HG02623 (cell line): ENCODE results near the gene HEMK1.

Experiments used
- ATAC-seq: cut with Tn5 transposase; IDR thresholded peaks from one replicate; pipeline ENCODE4 v1.9.1; 2021; ENCODE audit warnings: moderate library complexity; ENCODE audit not compliant: unreplicated experiment

The HEMK1 gene

DNA sequence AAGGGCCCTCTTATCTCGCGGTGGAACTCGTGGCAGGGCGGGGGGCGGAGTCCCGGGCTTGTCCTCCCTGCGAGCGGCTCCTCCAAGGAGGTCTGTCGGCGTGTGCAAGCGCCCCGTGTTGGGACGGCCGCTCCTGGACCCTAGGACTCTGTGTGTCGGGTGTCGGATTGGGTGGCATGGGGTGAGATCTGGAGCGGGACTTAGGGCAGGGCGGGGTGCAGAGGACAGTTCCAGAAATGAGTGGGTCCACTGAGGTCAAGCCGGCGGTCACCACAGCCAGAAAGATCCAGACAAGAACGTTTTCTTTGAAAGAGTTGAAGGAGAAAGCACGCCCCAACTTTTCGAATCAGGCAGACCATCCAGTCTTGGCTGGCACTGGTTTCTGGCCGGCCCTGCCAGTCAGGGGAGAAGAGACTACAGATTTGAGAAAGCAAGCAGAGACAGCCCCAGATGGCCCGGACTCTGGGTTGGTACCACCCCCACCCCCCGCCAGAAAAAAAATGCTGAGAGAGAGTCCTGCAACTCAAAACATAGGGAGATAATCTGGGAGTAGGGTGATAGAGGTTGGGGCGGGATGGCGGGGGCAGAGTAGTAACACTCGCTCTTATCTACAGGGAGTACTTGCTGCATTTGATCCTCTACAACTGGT lies 43.0 kb downstream of the HEMK1 start:
- ATAC-seq: no peak

DNA sequence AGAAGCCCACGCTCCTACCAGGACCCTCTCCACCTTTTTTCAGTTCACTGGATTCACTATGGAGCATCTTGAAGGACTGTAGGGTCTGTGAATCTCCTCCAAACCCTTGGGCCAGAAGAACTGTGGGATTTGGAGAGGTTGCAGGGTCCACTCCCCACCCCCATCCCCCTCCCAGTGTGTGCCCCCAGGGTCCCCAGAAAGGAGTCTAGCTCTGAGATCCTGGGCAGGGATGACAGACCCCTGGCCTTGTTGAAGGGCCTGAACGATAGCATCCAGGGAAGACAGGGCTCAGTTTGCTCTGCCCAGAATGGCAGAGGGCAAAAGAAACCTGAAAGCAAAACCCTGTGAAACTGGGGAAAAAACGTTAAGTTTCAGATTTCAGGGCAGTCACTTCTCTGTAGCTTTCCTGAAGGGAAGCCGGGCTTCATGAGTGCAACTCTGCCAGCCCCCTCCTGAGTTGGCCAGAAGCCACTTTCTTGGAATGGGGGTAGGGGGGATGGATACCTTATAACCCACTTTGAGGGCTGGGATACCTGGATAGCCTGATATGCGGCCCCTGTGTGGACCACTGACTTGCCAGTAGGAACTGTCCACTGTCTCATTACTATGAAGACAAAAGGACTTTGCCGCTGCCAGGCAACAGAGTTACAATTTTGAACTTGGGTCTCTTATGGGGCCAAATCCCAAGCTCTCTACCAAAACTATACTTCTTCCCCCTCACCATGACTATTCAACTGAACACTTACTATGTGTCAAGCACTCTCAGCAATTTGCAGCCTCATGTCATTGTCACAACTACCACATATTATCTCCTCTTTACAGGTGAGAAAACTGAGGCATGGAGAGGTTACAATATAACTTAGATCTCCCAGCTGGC lies 43.9 kb downstream of the HEMK1 start:
- ATAC-seq: no peak

DNA sequence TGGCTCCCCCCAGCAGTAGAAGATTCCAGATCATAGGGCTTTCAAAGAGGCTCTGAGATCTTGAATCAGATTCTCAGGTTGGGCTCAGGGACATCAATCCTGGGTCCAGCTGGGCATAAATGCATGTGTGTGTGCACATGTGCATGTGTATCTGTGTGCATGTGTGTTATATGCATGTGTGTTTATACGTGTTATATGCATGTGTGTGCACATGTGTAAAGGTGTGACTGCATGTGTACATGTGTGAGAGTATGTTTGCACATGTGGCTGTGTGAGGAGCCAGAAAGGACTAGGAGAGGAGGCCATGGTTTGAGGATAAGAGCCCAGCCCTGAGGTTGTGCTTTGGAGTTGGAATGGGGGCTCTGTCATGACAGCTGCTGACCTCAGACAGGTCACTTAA lies 45.9 kb downstream of the HEMK1 start:
- ATAC-seq: no peak

DNA sequence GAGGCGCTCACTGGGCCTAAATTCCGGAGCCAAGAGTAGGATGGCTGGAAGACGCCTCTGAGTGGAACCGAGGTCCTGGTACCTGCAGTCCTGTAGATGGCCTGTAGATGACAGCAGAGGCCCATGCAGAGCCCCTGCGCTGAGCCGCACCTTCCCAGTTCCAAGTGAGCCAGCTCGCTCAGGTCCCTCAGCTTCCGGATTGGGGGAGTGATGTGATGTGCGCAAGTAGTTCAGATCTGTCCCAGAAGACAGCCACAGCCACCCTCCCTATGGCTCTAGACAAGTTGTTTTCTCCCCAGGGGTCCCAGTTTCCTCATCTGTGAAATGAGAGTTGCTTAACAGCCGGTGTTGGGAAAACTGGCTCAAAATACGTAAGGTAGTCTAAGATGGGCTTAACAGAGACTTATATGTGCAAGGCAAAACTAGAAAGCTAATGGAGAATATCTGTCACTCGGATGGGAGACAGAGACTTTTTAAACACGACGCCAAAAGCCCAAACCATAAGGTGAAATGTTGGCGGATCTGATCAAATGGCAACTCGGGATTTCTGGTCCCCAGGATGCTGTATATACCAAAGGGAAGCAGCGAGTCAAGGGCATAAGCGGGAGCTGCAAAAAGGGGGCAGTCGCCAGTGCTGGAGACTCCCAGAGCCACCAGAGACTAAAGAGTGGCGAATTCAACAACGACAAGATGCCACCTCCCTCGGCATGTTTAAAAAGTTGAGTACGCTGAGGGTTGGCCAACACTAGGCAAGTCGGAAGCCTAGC lies 46.9 kb downstream of the HEMK1 start:
- ATAC-seq: peak; percentile 27

DNA sequence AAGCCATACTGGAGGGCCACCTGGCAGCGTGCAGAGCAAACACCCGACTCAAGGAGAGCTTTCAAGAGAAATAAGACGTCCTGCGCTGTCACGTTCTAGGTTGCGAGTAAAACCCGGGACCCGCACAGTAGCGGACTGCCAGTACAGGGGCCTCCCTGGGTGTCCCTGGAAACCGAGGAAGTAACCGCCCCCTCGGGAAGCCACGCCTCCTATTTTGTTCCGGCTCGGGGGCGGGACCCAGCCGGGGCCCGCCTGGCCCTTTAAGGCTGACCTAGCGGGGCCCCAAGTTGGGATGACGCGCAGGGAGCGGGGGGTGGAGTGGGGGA lies 47.4 kb downstream of the HEMK1 start:
- peak; percentile 67 for ATAC-seq

DNA sequence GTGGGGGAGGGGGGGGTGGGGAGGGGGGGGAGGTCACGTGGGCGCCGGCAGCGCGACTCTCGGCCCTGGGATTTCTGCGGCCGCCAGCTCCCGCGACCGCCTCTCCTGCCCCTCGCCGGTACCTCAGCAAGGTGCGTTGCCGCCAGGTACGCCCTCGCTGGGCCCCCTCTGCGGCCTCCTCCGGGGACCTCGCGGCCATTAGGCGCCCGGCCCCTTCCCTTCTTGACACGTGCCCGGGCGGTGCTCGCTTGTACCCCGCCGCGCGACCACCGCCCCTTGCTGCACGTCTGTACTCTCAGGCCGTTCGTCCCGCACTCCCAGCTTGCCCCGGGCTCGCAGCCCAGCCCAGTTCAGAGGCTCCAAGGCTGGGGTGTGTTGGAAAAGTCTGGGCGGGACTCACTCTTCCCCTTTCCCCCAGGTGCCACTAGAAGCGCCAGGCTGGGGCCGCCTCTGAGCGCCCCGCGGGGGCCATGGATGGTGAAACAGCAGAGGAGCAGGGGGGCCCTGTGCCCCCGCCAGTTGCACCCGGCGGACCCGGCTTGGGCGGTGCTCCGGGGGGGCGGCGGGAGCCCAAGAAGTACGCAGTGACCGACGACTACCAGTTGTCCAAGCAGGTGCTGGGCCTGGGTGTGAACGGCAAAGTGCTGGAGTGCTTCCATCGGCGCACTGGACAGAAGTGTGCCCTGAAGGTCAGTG lies 47.9 kb downstream of the HEMK1 start, which contains the start of gene MAPKAPK3:
Gene MAPKAPK3 (plus strand): TSS at position 56 of the 696 bp plus-strand sequence. CDS start 415 bp downstream, at position 471.
- peak; percentile 16 for ATAC-seq

DNA sequence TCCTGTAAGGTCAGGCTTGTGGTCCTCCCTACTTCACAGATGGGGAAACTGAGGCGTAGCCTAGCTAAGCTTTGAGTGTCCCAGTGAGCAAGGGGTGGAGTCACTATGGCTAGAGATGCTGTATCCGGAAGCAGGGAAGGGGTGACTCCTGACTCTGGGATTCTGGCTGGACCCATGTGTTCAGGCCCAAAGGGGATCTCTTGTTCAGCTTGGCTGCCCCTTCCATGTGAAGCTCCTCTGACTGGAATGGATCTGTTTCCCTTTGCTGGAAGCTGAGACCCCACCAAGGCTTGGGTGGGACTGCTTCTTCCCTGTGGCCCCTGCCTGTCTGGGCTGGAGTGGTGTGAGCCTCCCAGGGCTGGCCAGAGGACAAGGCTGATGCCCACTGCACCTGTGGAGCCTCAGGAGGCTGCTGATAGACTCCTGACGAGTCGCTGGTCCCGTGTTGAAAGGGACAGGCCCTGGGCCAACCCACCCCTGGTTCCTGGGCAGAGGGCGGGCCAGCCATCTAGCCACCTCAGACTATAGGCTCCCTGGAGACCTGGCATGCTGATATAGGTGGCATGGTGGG lies 48.7 kb downstream of the HEMK1 start:
- no peak for ATAC-seq

DNA sequence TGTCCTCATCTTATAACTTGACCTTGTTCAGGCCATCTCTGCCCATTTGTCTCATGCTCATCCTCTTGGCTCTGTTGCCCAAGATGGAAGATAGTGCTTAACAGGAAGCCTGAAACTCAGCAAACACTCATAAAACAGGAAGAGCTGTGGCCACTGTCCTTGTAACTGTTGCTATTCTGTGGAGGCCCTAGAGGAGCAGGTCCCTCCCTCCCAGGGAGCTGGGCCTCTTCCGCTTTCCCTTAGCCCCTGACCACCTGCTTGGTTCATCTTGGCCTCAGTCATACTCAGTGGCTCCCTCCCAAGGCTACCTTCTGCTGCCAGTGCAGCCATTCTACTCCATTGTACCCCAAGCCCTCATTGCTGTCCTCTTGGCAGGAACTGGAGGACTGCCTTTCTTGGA lies 51.1 kb downstream of the HEMK1 start:
- ATAC-seq: no peak

DNA sequence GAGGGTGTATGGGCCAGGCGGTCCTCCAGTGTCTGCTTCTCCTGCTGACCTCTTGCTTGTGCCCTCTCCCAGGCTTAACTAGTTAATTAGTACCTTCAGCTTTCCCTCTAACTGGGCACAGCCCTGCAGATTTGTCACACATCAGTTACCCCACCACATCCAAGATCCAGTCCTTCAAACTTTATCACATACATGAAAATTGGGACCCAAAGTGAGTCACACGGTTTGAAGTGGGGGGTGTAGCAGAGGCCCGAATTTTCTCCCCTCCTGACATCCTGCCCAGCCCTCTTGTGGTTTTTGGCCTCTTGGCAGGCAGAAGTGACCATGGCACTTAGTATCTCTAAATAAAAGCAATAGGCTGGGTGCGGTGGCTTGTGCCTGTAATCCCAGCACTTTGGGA lies 51.5 kb downstream of the HEMK1 start:
- no peak for ATAC-seq

DNA sequence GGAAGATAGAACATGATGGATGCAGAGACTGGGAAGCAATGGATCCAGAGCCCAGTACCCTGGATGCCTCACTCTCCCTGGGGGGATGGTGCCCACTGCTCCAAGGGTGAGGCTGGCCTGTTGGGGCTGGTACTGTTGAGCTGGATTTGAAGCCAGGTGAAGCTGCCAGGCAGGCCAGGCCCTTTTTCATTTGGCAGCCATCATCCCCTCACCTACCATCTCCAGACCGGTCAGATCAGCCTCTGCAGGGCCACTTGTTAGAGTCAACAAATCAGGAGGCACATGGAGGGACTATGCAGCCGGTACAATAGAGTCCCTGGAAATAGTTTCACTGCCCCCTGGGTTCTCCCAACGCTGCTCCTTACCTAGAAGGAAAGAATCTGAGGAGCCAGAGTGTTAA lies 53.6 kb downstream of the HEMK1 start:
- no peak for ATAC-seq

DNA sequence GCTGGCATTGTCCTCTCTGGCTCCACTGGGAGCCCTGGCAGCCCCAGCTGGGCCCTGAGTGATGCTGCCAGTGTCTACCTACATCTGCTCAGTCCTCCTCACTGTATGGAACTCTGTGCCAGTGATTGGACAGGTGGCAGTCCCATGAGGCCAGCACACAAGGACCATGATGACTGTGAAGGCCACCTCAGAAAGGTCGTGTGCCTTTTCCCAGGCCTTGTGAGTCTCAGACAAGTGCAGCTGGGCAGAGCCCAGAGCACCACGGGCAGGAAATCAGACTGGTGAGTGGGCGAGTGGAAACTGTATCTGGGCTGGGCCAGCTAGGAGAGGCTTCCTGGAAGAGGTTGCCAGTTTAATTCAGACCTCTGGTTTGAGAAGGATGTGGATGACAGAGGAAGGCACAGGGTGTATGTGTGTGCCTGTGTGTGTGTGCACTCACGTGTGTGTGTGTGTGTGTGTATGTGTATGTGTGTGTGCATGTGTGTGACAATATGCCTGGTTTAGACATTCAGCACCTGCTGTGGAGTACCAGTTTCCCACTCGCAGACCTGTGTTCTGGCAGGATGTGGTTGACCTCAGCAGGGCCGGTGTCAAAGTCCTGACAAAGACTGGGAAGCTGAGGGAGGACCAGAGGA lies 54.6 kb downstream of the HEMK1 start:
- ATAC-seq: no peak

DNA sequence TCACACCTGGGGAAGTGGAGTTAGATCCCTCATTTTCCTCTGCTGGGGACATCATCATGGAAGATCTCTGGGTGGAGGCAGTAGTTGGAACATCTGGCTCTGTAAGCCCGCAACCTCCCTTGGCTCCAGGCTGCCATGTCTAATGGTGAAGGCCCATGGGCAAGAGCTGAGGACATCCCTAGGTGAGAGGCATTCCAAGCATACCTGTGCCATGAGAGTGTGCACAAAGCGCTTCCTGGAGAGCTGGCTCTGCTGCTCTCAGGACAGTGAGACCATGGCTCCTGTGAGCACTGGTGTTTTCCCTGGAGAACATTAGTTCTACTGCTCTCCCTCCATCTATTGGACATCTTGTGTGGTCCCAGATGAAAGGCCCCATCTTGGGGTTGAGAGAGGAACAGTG lies 55.3 kb downstream of the HEMK1 start:
- ATAC-seq: no peak

DNA sequence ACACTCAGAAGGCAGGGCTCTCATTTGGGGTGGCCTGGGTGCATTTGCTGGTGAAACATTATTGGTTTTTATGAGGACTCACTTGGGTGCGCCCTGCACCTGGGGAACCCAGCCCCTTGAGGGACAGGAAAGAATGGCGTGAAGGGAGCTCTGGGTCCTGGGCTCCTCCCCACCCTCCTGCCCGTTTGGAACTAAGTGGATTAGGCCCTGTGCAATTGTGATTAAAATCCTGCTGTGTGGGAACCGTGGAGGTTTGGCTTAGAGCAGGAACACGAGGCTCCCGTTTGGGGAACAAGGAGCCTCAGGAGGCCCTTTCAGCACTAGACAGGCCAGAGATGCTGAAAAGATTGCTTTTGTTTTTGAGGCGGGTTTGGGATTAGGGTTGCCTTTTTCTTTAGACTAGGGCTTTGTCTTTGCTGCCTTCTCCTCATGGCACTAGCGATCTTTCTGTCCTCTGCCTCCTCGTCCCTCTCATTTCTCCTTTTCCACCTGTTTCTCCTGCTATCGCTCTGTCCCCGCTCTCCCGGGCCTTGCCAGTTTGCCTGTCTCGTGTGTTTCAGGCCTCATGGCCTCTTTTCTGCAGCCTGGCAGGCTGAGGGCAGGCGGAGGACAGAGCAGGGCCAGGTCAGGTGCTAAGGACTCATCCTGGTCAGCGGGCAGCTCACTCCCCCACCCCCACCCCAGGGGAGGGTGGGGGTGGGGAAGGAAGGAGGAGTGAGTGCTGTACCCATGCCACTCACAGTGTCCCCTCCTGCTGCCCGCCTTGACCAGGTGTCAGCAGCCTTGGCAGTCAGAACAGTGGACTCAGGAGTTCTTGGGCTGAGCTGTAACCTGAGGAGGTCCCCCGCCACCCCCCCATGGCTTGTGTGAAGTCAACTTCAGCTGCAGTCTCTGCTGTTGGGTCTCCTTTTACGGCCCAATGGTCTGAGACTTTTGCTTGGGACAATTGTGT lies 56.2 kb downstream of the HEMK1 start:
- ATAC-seq: no peak

DNA sequence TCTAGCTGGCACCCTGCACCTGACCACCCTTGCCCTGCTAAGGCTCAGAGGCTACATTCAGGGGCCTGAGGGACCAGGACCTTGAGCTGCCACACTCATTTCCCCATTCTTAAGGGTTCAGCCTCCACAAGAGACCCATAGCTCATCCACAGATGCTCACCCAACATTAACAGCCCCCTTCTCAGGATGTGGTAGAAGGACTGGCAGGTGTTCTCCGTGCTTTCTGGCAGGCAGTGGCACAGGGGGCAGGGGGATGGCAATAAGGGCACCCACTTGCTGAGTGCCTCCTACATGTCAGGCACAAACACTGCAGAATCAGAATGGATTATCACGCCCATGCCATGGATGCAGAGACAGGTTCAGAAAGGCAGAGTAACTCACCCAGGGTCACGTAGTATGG lies 57.1 kb downstream of the HEMK1 start:
- no peak for ATAC-seq

DNA sequence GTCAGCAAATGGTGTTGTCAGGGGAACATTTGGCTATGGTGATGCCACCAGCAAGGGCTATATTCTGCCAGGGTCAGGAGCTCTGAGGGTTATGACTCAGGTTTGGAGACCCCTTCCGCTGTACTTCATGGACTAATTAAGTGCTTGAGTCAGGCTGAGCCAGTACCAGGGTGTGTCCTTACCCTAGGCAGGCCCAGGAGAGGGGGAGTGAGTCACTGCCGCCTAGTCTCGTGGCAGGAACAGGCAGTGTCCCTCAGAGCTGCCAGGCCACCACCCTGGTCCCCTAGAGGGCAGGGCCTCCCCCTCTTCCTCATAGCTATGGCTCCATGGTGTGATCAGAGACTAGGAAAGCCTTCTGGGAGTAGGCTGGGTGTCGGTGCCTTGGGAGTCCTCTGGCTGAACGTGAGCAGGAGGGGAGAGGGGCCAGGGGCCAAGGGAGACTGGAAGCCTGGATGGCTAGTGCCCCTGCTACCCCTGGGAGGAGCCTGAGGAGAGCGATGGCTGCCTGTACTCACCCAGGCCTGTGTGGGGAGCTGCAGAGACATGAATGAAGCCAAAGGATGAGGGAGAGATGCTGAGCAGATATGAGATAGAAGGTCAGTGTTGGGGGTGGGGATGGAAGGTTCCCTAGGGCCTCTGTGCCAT lies 58.2 kb downstream of the HEMK1 start:
- no peak for ATAC-seq

DNA sequence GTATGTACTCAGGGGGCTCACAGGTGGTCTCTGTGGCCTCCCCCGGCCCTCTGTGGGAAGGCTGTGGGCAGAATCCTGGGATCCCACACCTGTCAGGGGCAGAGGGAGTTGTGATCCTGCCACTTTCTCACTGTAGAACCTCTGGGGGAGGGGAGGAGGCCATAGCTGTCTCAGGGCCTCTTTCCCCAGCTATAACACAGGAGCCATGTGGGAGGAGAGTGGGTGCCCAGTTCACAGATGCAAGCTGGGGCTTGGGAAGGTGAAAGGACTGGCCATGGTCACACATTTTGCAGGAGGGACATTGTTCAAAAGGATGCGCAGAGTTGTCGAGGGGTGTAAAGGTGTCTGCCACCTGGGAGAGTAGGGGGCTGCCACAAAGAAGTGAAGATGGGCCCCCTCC lies 59.3 kb downstream of the HEMK1 start:
- ATAC-seq: no peak

DNA sequence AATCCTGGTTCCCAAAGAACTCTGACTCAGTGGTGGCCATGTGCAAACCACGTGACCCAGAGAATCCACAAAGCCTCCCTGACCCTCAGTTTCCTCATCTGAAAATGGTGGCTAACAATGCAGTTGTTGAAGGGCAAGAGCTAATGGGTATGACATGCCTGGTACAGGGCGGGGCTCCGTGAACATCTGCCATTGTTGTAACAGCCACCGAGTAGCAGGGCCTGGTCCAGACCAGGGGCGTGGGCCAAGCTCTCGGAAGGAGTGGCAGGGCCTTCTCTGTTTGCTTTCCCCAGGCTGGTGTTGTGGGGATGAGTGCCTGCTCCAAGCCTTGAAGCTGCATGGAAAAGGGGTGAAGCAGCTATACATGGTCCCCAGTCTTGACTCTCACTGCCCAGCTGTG lies 61.1 kb downstream of the HEMK1 start:
- no peak for ATAC-seq

DNA sequence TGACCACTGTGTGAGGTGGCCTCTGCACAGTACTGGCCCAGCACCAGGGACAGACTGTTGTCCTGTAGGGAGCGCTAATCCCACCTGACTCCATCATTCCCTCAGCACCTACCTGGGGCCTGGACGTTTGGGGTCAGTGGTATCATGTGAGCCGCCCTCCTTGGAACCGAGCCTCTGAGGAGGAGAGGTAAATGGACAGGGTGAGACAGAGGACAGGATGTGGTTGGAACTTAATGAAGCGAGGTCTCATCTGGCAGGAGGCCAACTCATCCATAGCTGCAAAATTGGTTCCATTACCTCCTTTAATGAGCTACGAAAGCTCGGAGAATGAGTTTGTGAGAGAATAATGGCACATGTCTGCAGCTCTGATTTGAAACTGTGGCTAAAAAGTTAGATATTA lies 61.6 kb downstream of the HEMK1 start:
- no peak for ATAC-seq

DNA sequence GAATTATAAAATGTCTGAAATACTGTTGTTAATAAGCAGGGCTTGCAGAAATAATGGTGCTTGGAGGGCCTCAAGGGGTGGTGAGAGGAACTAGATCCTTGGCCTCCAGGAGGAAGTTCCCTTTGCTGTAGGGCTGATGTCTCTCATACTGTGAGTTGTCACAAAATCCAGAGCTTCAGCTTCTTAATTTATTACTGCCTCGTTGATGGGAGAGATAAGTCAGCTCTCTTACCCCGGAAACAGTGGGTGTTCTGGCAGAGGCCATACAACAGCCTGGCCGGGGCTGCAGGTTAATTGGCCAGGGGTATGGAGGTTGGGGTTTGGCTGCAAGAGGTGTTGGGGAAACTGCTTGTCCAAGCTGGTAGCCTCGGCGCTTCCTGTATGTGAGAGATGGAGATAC lies 63.1 kb downstream of the HEMK1 start:
- ATAC-seq: no peak
